ENCODE measurements around the gene ADCY1.

DNA sequence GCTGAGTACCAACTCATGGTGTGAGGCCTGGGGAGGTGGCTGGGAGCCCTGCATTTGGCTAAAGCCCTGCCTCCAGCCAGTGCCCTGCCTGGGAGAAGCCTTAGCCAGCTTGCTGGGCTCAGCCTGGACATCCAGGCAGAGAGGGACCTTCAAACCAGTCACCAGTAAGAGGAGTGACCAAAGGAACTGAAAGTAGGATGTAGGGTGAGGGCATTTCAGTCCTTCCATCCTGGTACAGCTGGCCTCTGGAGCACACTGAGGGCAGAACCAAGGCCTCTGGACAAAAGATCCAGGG lies 124.8 kb downstream of the ADCY1 start:
- TF ChIP-seq EZH2 (IDR thresholded peaks at IDR 0.05; ENCODE audit: borderline replicate concordance, low read depth, low read length, poor library complexity, severe bottlenecking): no peak
- TF ChIP-seq, protein P1, sequence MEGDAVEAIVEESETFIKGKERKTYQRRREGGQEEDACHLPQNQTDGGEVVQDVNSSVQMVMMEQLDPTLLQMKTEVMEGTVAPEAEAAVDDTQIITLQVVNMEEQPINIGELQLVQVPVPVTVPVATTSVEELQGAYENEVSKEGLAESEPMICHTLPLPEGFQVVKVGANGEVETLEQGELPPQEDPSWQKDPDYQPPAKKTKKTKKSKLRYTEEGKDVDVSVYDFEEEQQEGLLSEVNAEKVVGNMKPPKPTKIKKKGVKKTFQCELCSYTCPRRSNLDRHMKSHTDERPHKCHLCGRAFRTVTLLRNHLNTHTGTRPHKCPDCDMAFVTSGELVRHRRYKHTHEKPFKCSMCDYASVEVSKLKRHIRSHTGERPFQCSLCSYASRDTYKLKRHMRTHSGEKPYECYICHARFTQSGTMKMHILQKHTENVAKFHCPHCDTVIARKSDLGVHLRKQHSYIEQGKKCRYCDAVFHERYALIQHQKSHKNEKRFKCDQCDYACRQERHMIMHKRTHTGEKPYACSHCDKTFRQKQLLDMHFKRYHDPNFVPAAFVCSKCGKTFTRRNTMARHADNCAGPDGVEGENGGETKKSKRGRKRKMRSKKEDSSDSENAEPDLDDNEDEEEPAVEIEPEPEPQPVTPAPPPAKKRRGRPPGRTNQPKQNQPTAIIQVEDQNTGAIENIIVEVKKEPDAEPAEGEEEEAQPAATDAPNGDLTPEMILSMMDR (conservative IDR thresholded peaks at IDR 0.05; ENCODE audit: low read depth, low read length): no peak

Data from A673 (cell line).